GM12872 (cell line): ENCODE measurements around the gene PI3.

Experiments
- CTCF ChIP-seq: IDR thresholded peaks from 3 replicates; pipeline ENCODE4 v1.5.1; 2011; ENCODE audit warnings: low read depth, mild to moderate bottlenecking, low read length, moderate library complexity; ENCODE audit not compliant: insufficient read depth

Gene PI3

DNA sequence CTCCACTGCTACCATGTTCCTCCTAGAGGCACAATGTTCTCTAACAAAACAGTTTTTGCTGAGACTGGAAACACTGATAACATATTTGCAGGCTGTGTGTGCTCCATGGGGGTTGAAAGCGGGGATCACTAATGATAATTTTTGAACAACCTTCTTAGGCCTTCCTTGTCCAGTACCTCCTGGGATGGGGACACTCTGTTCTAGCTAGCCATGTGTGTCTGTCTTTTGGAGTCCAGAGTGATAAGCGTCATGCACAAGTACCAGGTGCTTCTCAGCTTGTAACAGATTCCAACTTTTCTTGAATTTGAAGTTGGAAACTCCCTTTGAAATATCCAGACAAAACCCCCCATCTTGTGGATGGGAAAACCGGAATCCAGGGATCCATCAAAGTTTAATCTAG lies 15.2 kb downstream of the PI3 start:
- no peak for TF ChIP-seq CTCF

- TF ChIP-seq CTCF: no peak
Measured at GRCh38 chr20:45191926-45192325, 17.2 kb downstream of the PI3 start.

DNA sequence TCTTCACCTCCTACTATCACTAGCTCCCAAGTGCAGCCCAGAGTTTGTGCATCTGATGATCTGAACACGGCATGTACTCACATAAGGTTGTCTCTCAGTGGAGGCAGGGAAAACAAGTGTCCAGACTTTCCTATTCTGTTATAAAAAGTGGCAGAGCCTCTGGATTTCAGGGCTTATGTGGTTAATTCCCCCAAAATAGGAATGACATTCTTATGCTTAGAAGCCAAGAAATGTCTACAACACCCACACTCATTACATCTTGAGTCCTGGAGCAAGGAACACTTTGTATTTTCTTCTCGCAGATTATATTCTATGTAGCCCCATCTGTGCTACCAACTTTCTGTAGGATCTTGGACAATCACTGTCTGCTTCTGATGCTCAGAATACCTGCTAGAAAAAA lies 18.6 kb downstream of the PI3 start:
- no peak for TF ChIP-seq CTCF

DNA sequence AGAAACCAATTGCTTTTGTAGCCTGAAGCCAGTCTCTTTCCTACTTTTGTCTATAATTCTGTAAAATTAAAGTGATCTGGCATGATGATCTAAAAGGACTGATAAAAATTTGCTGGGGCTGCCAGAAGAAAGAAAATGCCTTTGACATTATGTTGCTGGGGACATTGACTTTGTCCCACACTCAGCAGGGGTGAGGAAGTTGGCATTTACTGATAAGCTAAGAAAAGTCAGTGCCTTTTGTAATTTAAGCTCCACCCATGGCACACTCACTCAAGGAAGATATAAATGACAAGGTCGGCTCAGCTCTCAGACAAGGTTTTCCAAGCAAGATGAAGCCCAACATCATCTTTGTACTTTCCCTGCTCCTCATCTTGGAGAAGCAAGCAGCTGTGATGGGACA lies 32.0 kb downstream of the PI3 start, which contains the start of gene SEMG1:
Gene SEMG1, plus strand, starts transcription at position 309 of the 400 bp plus-strand sequence. Its CDS starts 21 bp downstream, at position 330.
- no peak for TF ChIP-seq CTCF

DNA sequence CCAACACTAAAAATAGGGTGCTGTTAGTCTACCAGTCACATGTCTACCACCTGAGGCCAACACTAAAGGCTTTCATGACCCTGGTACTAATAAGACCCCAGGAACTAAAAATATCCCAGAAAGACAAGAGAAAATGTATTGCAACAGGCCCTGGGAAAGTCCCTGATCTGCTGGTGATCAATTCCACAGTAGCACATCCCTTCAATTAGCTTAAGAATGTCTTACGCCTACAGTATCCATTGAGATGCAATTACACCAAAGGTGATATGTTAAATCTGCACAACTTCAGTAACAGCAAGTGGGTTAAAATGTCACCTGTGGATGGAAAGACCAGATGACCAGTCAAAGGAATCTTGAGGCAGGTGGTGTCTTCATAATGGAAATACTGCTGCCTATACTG lies 35.2 kb downstream of the PI3 start:
- no peak for TF ChIP-seq CTCF

DNA sequence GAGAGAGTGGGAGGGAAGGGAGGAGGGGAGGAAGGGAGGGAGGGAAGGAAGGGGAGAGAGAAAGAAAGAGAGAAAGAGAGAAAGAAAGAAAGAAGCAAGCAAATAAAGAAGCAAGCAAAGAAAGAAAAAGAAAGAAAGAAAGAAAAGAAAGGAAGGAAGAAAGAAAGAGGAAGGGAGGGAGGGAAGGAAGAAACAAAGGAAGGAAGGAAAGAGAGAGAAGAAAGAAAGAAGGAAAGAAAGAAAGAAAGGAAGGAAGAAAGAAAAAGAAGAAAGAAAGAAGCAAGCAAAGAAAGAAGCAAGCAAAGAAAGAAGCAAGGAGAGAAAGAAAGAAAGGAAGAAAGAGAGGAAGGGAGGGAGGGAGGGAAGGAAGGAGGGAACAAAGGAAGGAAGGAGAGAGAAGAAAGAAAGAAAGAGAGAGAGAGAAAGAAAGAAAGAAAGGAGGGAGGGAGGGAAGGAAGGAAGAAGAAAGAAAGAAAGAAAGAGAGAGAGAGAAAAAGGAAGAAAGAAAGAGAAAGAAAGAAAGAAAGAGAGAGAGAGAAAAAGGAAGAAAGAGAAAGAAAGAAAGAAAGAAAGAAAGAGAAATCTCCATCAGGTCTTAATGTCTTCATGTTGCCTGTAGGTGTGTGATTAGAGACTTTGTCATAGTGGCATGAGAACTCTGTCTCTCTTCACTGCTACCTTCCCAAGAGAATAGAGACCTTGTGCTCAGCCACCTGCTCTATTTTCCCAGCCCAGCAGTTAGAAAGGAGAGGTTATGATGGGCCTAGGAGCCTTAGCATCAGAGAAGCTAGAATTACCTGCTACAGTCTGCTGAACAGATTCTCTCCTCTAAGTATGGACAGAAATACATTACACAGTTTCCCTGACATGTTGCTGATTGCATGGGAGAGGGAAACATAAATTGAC lies 37.1 kb downstream of the PI3 start:
- TF ChIP-seq CTCF: no peak

- no peak for TF ChIP-seq CTCF
Measured at GRCh38 chr20:45212836-45213235, 38.1 kb downstream of the PI3 start.
